GM10847 (cell line): Measurements from ENCODE around the gene MAN2C1.

Experiments used
- POLR2A ChIP-seq: IDR thresholded peaks from 2 replicates; pipeline ENCODE4 v1.6.1; 2011; ENCODE audit not compliant: insufficient read length; ENCODE audit errors: extremely low read depth

Gene MAN2C1

GRCh38 chr15:75367913-75368688 lies at the start of gene MAN2C1:
Gene MAN2C1 (minus strand): TSS chr15:75368607. CDS start chr15:75368583, 24 bp downstream.
- TF ChIP-seq POLR2A, result peak; percentile 85

- TF ChIP-seq POLR2A, result no peak
Observed at GRCh38 chr15:75416584-75416983, 48.2 kb upstream of the MAN2C1 start.

GRCh38 chr15:75410196-75410595 lies 41.8 kb upstream of the MAN2C1 start:
- TF ChIP-seq POLR2A, result no peak

- TF ChIP-seq POLR2A, result no peak
Observed at GRCh38 chr15:75407083-75407482, 38.7 kb upstream of the MAN2C1 start.

GRCh38 chr15:75403892-75404291 lies 35.5 kb upstream of the MAN2C1 start:
- TF ChIP-seq POLR2A, result no peak

- no peak for TF ChIP-seq POLR2A
Observed at GRCh38 chr15:75397494-75397893, 29.1 kb upstream of the MAN2C1 start.

- TF ChIP-seq POLR2A, result no peak
Observed at GRCh38 chr15:75389791-75390382, 21.5 kb upstream of the MAN2C1 start.

- no peak for TF ChIP-seq POLR2A
Observed at GRCh38 chr15:75380773-75381172, 12.4 kb upstream of the MAN2C1 start.

GRCh38 chr15:75371901-75372688 lies 3.7 kb upstream of the MAN2C1 start:
- TF ChIP-seq POLR2A, result no peak

GRCh38 chr15:75371486-75371885 lies 3.1 kb upstream of the MAN2C1 start:
- no peak for TF ChIP-seq POLR2A

GRCh38 chr15:75369897-75370581 lies 1.6 kb upstream of the MAN2C1 start:
- TF ChIP-seq POLR2A, result no peak

GRCh38 chr15:75368689-75369239 lies 357 bp upstream of the MAN2C1 start:
- TF ChIP-seq POLR2A, result no peak

- no peak for TF ChIP-seq POLR2A
Observed at GRCh38 chr15:75367406-75367912, 948 bp downstream of the MAN2C1 start.

- no peak for TF ChIP-seq POLR2A
Observed at GRCh38 chr15:75367006-75367405, 1.4 kb downstream of the MAN2C1 start.

- no peak for TF ChIP-seq POLR2A
Observed at GRCh38 chr15:75366163-75366562, 2.2 kb downstream of the MAN2C1 start.
